ENCODE data around the gene RAB37.

GRCh38 chr17:74699236-74699635 is 37.8 kb upstream of the RAB37 start:
- TF ChIP-seq POLR2AphosphoS5 (IDR thresholded peaks at IDR 0.05; ENCODE audit: low read depth, low read length) (no peak), CTCF (IDR thresholded peaks at IDR 0.05) (no peak), RFX5 (IDR thresholded peaks at IDR 0.05; ENCODE audit: low read length) (no peak), TCF12 (IDR thresholded peaks at IDR 0.05) (no peak)
- TF ChIP-seq, protein P1, sequence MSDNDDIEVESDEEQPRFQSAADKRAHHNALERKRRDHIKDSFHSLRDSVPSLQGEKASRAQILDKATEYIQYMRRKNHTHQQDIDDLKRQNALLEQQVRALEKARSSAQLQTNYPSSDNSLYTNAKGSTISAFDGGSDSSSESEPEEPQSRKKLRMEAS (IDR thresholded peaks at IDR 0.05; ENCODE audit: low read depth) = no peak

All from SK-N-SH (cell line).